Erythroblast (primary cell): ENCODE results near the gene SSNA1.

Experiments used
- GATA1 ChIP-seq: IDR thresholded peaks from 2 replicates; pipeline ENCODE4 v1.6.1; 2011; ENCODE audit warnings: low read depth, mild to moderate bottlenecking, control low read depth, low read length, moderate library complexity
- POLR2A ChIP-seq: IDR thresholded peaks from 2 replicates; pipeline ENCODE4 v1.6.1; 2011; ENCODE audit warnings: mild to moderate bottlenecking, low read length

DNA sequence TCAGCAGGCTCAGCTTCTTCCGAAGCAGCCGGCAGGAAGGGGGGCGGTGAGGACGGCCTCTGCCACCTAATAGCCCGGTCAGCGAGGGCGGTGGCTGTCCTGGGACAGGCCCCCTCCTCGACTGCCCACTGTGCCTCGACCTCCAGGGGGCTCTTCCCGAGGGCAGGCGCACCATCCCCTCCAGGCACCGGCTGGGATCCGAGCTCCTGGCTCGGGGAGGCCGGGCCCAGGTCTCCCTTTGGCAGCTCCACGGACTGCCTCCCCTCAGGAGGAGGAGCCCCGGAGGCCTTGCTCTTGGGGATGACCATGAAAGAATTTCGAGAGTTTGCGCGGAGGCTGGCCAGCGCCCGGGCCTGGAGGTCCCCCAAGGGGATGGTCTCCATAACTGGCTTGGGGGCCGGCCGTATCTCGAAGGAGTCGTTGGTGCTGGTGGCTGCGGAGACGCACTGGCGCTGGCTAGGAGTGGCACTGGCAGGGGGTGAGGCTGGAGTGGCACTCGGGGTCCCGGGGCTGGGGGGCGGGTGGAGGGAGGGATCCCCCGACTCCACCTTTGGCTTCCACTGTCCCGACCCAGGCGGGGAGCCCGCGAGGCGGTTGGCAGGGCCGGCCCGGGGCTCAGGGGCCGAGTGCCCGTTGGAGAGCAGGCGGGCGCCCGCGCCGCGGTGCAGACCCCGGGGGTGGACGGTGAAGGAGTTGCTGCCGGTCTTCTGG is 11.1 kb downstream of the SSNA1 start:
- no peak for TF ChIP-seq POLR2A
- TF ChIP-seq GATA1: no peak
